Stimulated activated CD4-positive, alpha-beta T cell treated with anti-CD3 and anti-CD28 coated beads, Interleukin-1b, Interleukin-23, amount 100 ng/mL, for 1 hour (primary cell): ENCODE results near the gene CNNM3.

Experiments
- DNase-seq, 2 donors: peaks; one replicate each; pipeline ENCODE4 v3.0.0-alpha.2; 2020; ENCODE audit warnings: low read depth in 2 of 2

CNNM3 gene

DNA sequence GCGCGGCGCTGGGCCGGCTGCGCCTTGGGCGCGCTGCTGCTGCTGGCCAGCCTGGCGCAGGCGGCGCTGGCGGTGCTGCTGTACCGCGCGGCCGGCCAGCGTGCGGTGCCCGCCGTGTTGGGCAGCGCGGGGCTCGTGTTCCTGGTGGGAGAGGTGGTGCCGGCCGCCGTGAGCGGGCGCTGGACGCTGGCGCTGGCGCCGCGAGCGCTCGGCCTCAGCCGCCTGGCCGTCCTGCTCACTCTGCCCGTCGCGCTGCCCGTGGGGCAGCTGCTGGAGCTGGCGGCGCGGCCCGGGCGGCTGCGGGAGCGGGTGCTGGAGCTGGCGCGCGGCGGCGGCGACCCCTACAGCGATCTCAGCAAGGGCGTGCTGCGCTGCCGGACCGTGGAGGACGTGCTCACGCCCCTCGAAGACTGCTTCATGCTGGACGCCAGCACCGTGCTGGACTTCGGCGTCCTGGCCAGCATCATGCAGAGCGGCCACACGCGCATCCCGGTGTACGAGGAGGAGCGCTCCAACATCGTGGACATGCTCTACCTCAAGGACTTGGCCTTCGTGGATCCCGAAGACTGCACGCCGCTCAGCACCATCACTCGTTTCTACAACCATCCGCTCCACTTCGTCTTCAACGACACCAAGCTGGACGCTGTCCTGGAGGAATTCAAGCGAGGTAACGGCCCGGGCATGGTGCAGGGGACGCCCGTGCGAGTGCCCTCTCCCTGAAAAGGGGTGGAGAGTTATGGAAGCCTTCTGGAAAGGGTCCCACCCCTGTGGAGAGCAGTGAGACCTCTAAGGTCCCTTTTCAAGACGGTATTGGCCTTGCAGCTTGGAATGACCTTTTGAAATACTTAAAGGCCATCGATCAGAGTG, 1.0 kb downstream of the CNNM3 start:
- DNase-seq: no peak

DNA sequence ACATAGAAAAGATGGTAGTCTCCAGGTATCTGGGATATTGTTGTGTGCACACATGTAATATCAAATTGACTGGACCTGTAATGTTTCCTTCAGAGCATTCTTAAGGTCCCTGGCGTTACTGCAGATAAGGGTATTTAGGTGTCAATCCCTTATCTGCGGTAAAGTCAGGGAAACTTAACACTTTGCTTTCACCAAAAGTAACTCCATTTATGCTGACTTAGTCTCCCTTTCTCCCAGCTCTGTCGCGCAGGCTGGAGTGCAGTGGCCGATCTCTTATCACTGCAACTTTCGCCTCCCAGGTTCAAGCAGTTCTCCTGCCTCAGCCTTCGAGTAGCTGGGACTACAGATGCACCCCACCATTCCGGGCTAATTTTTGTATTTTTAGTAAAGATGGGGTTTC, 1.8 kb downstream of the CNNM3 start:
- no peak for DNase-seq

DNA sequence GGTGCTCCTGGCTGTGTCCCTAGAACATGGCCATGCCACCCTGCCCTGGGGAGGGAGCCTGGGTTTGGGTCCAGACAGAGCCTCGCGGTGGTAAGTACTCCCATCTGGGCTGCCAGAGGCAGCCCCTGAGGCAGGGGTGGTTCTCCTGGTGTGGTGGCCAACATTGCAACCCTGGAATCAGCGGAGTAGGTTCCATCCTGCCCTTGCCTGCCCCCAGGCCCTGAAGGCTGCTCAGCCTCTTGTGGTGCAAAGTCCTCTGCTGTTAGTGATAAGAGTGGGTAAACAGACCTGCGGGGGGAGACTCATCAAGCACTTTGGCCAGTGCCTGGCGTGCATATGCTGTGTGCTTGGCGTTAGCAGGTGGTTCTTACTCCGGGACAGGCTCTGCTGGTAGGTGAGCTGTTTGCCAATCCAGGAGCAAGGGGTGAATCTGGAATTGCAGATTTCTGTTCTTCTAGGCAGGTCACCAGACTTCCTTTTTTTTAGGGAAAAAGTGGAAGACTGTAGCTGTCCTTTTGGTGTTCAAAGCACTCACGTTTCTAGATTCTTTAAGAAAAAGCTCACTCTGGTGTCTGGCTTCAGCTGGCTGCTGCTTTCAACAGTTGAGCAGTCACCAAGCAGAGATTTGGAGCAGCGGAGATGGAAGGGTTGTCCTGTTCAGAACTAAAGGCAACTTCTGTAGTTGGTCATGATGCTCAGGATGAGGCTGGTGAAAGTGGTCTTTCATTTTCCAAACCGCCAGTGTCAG, 3.2 kb downstream of the CNNM3 start:
- no peak for DNase-seq

DNA sequence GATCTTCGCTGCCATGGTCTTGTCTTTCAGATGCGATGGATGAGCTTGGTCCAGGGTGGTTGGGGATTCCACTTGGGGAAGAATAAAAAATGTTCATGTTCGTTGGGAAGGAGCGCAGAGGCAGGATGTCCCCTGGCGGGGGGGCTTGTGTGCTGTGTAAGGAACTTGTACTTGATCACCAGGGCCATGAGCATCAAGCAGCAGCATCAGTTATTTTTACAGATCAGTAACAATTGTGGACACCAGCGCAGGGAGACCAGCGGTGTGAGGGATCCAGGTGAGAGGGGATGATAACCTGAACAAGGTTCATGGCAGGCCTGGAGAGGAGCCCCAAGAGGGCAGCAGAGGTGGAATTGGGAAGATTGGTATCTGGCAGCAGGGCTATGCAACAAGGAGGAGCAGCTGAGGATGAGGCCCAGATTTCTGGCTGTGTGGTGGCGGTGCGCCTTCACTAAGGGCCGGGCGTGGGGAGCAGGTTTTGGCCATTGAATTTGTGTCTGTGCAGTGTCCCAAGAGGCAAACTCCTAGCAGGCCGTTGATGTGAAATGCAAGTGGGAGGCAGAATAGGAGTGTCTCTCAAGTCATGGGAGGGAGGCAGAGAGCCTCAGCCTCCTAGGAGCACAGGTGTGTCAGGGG, 3.9 kb downstream of the CNNM3 start:
- DNase-seq: no peak

GRCh38 chr2:96821113-96821675, 5.1 kb downstream of the CNNM3 start:
- DNase-seq: no peak

- DNase-seq: no peak
Observed at GRCh38 chr2:96822786-96823185, 6.7 kb downstream of the CNNM3 start.

GRCh38 chr2:96823198-96823597, 7.1 kb downstream of the CNNM3 start:
- no peak for DNase-seq

- no peak for DNase-seq
Observed at GRCh38 chr2:96824079-96824870, 8.2 kb downstream of the CNNM3 start.

DNA sequence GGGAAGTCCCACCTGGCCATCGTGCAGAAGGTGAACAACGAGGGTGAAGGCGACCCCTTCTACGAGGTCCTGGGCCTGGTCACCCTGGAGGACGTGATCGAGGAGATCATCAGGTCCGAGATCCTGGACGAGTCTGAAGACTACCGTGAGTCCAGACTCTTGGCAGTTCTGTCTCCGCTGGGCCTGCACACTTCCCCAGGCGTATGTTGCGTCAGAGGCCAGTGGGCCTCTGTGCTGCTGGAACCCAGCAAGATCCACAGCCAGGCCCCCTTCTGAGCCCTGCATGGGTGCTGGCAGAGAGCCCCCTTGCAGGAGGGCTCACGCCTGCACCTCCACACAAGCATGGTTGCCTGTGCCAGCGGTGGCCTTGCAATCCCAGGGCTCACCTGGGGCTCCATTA, 9.0 kb downstream of the CNNM3 start:
- no peak for DNase-seq

DNA sequence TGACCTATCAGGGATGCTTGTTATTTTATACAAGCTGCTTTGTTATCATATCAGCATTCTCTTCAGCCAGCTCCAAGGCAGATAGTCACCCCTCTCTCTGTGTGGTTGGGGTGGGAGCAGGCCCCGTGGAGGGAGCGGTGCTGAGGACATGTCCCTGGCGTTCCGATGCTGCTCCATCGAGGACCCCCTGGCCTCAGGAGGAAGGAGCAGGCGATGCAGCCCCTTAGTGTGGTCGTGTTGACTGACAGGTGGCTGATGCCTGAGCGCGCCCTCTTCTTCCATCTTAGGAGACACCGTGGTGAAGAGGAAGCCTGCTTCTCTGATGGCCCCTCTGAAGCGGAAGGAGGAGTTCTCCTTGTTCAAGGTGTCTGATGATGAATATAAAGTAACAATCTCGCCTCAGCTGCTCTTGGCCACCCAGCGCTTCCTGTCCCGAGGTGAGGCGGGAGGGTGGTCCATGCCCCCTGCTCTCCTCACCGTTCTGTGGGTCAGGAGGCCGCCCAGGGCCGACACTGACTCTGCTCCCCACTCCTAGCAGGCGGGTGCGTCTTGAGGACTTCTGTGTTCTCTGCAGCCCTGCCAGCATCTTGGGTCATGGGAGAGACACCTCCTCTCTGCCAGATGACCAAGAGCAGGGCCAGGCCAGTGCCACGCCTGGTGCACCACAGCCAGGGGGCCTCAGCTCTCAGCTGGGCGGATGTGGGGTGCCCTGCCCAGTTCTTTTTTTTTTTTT, 10.6 kb downstream of the CNNM3 start:
- DNase-seq: no peak

DNA sequence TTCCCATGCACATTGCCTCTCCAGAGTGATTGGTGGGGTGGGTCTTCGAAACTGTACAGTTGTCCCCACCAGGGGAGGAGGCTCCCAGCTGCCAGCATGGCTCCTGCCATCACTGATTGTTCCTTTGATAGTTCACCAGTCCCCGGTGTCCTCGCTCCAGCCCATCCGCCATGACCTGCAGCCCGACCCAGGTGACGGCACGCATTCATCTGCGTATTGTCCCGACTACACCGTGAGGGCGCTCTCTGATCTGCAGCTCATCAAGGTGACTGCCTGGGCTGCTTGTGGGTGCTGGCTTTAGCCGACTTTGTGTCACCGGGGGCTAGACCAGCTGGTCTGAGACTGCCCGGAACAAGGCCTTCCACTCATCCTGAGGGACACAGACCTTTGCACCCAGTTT, 12.4 kb downstream of the CNNM3 start:
- no peak for DNase-seq

- no peak for DNase-seq
Observed at GRCh38 chr2:96828874-96829273, 12.8 kb downstream of the CNNM3 start.

GRCh38 chr2:96830044-96830562, 14.0 kb downstream of the CNNM3 start:
- no peak for DNase-seq

- DNase-seq: no peak
Observed at GRCh38 chr2:96831679-96832078, 15.6 kb downstream of the CNNM3 start.

DNA sequence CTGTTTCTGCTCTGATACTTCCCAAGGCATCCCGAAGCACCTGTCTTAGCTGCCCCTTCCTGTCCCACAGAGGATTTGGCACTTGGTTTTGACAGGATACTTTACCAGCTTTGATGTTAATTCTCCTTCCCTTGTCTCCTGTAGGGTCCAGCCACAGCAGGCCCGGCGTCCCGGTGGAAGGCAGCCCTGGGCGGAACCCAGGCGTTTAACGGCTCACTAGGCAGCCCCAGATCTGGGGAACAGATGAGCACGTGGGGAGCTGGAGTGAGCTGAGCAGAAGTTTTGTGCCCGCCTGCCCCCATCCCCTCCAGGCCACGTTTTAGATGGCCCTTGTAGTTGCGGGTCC, 16.3 kb downstream of the CNNM3 start:
- no peak for DNase-seq

GRCh38 chr2:96832754-96833507, 16.9 kb downstream of the CNNM3 start:
- DNase-seq: no peak

- DNase-seq: no peak
Observed at GRCh38 chr2:96835830-96836229, 19.8 kb downstream of the CNNM3 start.

GRCh38 chr2:96837575-96837974, 21.5 kb downstream of the CNNM3 start:
- no peak for DNase-seq

DNA sequence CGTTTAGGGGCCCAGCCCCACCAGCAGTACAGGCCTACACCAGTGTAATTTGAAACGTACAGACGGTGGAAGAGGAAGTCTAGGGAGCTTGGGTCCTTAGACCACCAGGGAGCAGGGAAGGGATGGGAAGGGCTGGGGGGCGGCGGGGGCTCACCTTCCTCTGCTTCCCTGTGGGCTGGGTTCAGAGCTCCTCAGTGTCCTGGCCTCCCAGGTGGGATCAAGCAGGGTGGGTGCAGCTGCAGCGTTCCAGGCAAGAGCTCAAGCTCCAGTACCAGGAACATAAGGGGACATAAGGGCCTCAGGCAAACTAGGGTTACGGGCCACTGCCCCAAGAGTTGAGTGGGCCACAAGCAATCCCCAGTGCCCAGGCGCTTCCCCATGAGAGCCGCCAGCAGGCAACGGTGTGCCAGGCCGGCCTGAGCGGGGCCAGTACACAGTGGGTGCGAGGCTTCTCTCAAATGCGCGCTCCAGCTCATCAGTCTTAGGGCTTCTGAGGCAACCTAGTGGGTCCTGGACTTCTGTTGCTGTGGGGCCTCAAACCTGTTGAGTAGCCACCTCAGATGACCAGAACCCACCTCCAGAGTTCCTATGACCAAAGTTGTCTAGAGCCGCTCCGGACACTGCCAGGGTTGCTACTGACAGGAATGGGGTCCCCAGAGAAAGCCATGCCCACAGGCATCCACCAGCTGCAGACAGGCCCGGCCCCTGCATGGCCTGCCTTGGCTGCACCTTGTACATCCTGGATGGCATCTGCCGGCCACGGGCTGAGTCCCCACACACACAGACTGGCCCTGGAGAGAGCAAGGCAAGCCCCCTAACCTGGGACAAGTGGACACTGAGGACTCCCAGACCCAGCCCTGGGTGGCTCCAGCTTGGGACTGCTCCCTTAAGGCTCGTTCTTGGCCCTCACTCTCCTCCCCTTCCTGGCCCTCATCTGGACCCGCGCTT, 22.6 kb downstream of the CNNM3 start:
- DNase-seq: no peak
